Smooth muscle cell of trachea (primary cell): ENCODE measurements around the gene TRIM66. TPM values are rescaled to one million over a fixed set of nuclear protein-coding genes. Genes with fewer than 3 reads are reported as not detected.

Source experiments
- total RNA-seq: library from RNA; depleted of rRNA; stranded (reverse); fragments of >200 nt; gene quantifications from 2 replicates; pipeline ENCODE4 v1.2.1, GENCODE V29; 2014

TRIM66 gene, protein sequence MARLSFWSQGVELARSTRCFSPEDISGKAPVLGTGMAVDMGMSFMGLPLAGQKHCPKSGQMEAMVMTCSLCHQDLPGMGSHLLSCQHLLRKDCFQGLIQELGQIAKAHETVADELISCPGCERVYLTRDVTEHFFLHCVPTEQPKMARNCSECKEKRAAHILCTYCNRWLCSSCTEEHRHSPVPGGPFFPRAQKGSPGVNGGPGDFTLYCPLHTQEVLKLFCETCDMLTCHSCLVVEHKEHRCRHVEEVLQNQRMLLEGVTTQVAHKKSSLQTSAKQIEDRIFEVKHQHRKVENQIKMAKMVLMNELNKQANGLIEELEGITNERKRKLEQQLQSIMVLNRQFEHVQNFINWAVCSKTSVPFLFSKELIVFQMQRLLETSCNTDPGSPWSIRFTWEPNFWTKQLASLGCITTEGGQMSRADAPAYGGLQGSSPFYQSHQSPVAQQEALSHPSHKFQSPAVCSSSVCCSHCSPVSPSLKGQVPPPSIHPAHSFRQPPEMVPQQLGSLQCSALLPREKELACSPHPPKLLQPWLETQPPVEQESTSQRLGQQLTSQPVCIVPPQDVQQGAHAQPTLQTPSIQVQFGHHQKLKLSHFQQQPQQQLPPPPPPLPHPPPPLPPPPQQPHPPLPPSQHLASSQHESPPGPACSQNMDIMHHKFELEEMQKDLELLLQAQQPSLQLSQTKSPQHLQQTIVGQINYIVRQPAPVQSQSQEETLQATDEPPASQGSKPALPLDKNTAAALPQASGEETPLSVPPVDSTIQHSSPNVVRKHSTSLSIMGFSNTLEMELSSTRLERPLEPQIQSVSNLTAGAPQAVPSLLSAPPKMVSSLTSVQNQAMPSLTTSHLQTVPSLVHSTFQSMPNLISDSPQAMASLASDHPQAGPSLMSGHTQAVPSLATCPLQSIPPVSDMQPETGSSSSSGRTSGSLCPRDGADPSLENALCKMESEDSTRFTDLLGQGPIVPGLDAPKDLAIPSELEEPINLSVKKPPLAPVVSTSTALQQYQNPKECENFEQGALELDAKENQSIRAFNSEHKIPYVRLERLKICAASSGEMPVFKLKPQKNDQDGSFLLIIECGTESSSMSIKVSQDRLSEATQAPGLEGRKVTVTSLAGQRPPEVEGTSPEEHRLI (N-terminal part only)
- total RNA-seq = 7.4 and 9.6 TPM in 2 replicates

GRCh38 chr11:8682303-8683114 lies at the start of gene TRIM66, which contains the start of gene RPL27A:
TSS of gene TRIM66 (minus strand) at chr11:8682665. CDS start at chr11:8672274, 10,391 bp downstream.
TSS of gene RPL27A (plus strand) at chr11:8682792. CDS start at chr11:8682814, 22 bp downstream.

GRCh38 chr11:8593935-8594909 lies 88.2 kb downstream of the TRIM66 start, which contains the start of gene STK33:
TSS of gene STK33 (minus strand) at chr11:8594228. CDS start at chr11:8474905, 119,323 bp downstream.

Other genes starting within 250 kb of the TRIM66 start
- gene STK33, start 88.4 kb downstream of the TRIM66 start, total RNA-seq = 0.17 and 3.8 TPM in 2 replicates
- gene RPL27A, start 127 bp upstream of the TRIM66 start, total RNA-seq = 562 and 736 TPM in 2 replicates
- 39.0 and 52.6 TPM in 2 replicates for gene AKIP1, start 228.5 kb upstream of the TRIM66 start, total RNA-seq